ENCODE measurements around the gene GTF2F2. TPM values are rescaled to one million over a fixed set of nuclear protein-coding genes. Genes with fewer than 3 reads are reported as not detected.
"Not testable (repeated sequence)": the region's sequence is repeated elsewhere in the genome, so short reads cannot be mapped to it uniquely, and the experiment has no call there.

GTF2F2 gene
- total RNA-seq, 2 donors from 2014 or later: 13.8 to 16.7 TPM

DNA sequence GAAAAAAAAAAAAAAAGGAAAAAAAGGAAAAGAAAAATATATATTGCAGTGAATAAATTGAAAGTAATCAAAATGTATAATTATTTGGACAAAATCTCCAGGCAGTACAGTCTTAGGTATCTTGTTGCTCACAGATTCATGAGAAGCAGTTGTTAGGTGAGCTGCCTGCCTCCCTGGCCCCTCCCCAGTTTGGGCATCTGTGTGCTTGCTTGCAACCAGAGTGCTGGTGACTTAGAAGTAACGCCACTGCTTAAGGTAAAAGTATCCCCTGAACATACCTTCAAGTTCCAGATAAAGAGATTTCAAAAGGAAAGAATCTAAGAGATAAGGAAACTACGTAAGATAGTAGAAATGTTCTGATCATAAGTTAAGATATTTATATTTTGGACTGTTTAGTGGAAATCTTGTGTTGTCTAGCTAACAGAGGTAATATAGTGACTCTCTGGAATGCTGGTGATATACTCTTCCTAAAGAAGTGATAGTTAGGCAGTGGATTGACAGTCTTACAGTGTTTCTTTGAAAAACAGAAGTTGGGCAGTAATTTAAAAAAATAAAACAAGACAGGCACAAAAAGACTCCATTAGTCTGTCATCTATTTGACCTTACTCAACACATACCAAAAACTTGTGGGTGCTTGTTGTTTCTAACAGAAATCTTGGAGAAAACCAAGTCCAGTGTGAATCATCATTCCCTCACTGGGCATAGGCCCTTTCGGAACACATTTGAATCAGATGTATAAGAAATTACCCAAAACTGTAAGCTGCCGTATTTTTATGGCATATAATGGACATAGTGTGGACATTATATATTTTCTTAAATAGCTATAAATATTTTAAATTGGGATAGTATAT, 118.9 kb downstream of the GTF2F2 start:
- H3K4me1 Mint-ChIP-seq (ENCODE audit: low read depth): no peaks in the 10 kb centered on the region
- no peak overlapping the region for H3K4me3 Mint-ChIP-seq
- DNase-seq (no peak), ATAC-seq (replicated peaks in 1 of 2) (no peak)
- H3K27ac Mint-ChIP-seq: no peak overlapping the region
- no peaks in the 10 kb centered on the region for H3K9me3 Mint-ChIP-seq
- no peaks in the 10 kb centered on the region for H3K36me3 Mint-ChIP-seq (ENCODE audit: insufficient read depth in 2 of 2)
- H3K27me3 Mint-ChIP-seq (ENCODE audit: low read depth): no peaks in the 10 kb centered on the region

GRCh38 chr13:45240143-45240542, 119.8 kb downstream of the GTF2F2 start:
- ATAC-seq (replicated peaks in 1 of 2): no peak
- Mint-ChIP-seq H3K4me1 (ENCODE audit: low read depth) (no peaks in the 10 kb centered on the region), H3K9me3 (no peaks in the 10 kb centered on the region), H3K4me3 (no peak overlapping the region), H3K36me3 (ENCODE audit: insufficient read depth in 2 of 2) (no peaks in the 10 kb centered on the region), H3K27me3 (ENCODE audit: low read depth) (no peaks in the 10 kb centered on the region), H3K27ac (no peak overlapping the region)
- no peak for DNase-seq

DNA sequence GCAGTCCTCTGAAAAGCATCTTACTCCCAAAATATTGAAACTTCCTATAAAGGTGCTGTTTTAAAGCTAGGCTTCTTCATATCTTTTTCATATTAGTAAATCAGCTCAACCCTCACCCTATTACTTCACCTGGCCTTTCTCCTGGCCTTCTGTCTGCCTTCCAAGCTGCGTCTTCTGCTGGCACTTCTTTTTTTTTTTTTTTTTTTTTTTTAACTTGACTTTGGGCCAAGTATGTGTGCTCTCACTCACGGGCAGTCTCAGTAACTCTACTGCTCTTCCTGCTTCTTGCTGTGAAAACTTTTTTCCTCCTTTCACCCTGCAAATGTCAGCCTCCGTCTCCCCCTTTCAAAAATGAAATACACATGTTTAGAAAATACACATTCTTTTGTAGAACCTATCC, 121.8 kb downstream of the GTF2F2 start:
- Mint-ChIP-seq H3K36me3 (ENCODE audit: insufficient read depth in 2 of 2) (no peaks in the 10 kb centered on the region), H3K27ac (peak overlapping the region; percentile 82), H3K9me3 (no peaks in the 10 kb centered on the region), H3K4me3 (no peak overlapping the region), H3K27me3 (ENCODE audit: low read depth) (no peaks in the 10 kb centered on the region), H3K4me1 (ENCODE audit: low read depth) (no peaks in the 10 kb centered on the region)
- ATAC-seq (replicated peaks in 1 of 2): no peak
- no peak for DNase-seq

DNA sequence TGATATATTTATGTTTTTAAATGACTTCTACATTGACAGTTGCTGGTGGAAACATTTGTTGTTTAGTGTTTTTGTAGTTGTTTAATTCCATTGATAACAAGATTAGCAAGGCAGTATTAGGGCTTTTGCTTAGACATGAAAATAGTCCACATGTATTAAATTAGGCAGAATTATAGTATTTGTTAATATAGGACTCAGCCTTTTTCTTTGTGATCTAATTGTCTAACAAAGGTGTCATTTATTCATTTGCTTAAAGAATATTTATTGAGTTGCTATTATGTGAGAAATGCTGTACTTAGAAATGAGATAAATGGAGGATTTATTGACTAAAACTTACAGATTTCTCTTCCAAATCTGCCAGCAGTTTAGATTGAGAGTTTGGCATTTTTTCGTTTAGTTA, 122.2 kb downstream of the GTF2F2 start:
- H3K27ac Mint-ChIP-seq: peak overlapping the region; percentile 82
- H3K4me1 Mint-ChIP-seq (ENCODE audit: low read depth): no peaks in the 10 kb centered on the region
- no peaks in the 10 kb centered on the region for H3K36me3 Mint-ChIP-seq (ENCODE audit: insufficient read depth in 2 of 2)
- no peak overlapping the region for H3K4me3 Mint-ChIP-seq
- ATAC-seq (replicated peaks in 1 of 2) (no peak), DNase-seq (no peak)
- no peaks in the 10 kb centered on the region for H3K9me3 Mint-ChIP-seq
- no peaks in the 10 kb centered on the region for H3K27me3 Mint-ChIP-seq (ENCODE audit: low read depth)

DNA sequence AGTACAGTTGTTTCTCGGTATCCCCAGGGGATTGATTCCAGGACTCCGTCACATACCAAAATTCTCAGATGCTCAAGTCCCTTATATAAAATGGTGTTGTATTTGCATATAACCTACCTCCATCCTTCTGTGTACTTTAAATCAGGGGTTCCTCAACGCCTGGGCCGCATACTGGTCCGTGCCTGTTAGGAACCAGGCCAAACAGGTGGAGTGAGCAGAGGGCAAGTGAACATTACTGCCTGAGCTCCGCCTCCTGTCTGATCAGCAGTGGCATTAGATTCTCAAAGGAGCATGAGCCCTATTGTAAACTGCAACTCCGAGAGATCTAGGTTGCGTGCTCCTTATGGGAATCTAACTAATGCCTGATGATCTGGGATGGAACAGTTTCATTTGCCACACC, 122.8 kb downstream of the GTF2F2 start:
- no peak overlapping the region for H3K27ac Mint-ChIP-seq
- ATAC-seq (replicated peaks in 1 of 2) (no peak), DNase-seq (no peak)
- no peaks in the 10 kb centered on the region for H3K4me1 Mint-ChIP-seq (ENCODE audit: low read depth)
- no peaks in the 10 kb centered on the region for H3K36me3 Mint-ChIP-seq (ENCODE audit: insufficient read depth in 2 of 2)
- H3K9me3 Mint-ChIP-seq: no peaks in the 10 kb centered on the region
- no peaks in the 10 kb centered on the region for H3K27me3 Mint-ChIP-seq (ENCODE audit: low read depth)
- no peak overlapping the region for H3K4me3 Mint-ChIP-seq

DNA sequence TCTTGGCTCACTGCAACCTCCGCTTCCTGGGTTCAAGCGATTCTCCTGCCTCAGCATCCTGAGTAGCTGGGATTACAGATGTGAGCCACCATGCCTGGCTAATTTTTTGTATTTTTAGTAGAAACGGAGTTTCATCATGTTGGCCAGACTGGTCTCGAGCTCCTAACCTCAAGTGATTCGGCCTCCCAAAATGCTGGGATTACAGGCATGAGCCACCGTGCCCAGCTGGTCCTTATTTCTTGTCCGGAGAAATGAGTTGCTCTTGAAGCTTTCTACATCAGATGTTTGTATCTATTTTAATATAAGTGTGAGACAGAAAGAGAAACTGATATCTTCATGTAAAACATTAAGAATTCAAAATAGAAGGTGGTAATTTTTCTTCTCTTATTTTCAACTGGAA, 124.4 kb downstream of the GTF2F2 start:
- not testable (repeated sequence) for DNase-seq; H3K9me3 Mint-ChIP-seq; H3K36me3 Mint-ChIP-seq (ENCODE audit: insufficient read depth in 2 of 2); ATAC-seq (replicated peaks in 1 of 2); H3K4me3 Mint-ChIP-seq; H3K27ac Mint-ChIP-seq; H3K27me3 Mint-ChIP-seq (ENCODE audit: low read depth); H3K4me1 Mint-ChIP-seq (ENCODE audit: low read depth)

DNA sequence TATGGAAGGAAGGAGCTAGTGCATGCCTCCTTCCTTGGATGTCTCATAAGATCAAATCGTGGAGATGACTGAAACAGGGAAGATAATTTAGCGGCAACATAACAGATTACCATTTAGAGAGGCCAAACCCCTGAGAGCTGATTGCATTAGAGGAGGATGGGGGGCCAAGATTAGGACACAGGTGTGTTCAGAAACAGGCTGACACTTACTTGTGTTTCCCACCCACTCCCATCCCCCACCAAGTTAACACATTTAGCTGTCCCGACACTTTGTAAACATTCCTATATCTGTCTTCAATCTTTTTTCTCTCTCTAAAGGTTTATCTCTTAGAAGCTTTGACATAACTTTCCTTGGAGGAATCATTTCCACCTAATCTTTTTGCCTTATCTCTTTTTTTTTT, 129.4 kb downstream of the GTF2F2 start:
- Mint-ChIP-seq H3K36me3 (ENCODE audit: insufficient read depth in 2 of 2) (peaks cover 2 to 5% of the 10 kb centered on the region in 2 donors), H3K4me1 (ENCODE audit: low read depth) (peaks cover 4% of the 10 kb centered on the region), H3K27ac (no peak overlapping the region), H3K27me3 (ENCODE audit: low read depth) (no peaks in the 10 kb centered on the region), H3K9me3 (no peaks in the 10 kb centered on the region), H3K4me3 (no peak overlapping the region)
- ATAC-seq (replicated peaks in 1 of 2) (no peak), DNase-seq (no peak)

DNA sequence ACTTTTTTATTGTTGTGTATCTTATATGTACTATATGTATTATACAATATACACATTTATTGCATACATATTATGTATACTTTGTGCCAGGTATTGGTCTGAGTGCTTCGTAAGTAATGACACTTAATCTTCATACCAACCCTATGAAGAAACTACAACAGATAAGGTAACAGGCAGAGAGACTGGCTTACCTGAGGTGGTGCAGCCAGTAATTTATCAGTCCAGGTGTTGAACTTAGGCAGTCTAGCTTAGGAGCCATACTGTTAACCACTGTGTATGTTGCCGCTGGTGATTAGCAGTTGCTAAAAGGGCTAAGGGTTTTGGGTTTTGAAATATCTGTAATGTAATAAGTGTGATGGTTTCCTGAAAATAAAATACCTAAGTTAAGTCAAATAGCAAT, 134.1 kb downstream of the GTF2F2 start:
- Mint-ChIP-seq H3K4me3 (no peak overlapping the region), H3K4me1 (ENCODE audit: low read depth) (peaks cover 37% of the 10 kb centered on the region), H3K9me3 (no peaks in the 10 kb centered on the region), H3K27ac (no peak overlapping the region), H3K27me3 (ENCODE audit: low read depth) (no peaks in the 10 kb centered on the region), H3K36me3 (ENCODE audit: insufficient read depth in 2 of 2) (peaks cover 2 to 5% of the 10 kb centered on the region in 2 donors)
- DNase-seq (no peak), ATAC-seq (replicated peaks in 1 of 2) (no peak)

- DNase-seq (no peak), ATAC-seq (replicated peaks in 1 of 2) (no peak)
- Mint-ChIP-seq H3K36me3 (ENCODE audit: insufficient read depth in 2 of 2) (peaks cover 2 to 5% of the 10 kb centered on the region in 2 donors), H3K4me1 (ENCODE audit: low read depth) (peaks cover 37% of the 10 kb centered on the region), H3K9me3 (no peaks in the 10 kb centered on the region), H3K27me3 (ENCODE audit: low read depth) (no peaks in the 10 kb centered on the region), H3K4me3 (no peak overlapping the region), H3K27ac (peak overlapping the region; percentile 51)
Measured at GRCh38 chr13:45255247-45255987, 135.1 kb downstream of the GTF2F2 start.

GRCh38 chr13:45256254-45256653, 135.9 kb downstream of the GTF2F2 start:
- H3K4me1 Mint-ChIP-seq (ENCODE audit: low read depth): peaks cover 37% of the 10 kb centered on the region
- no peaks in the 10 kb centered on the region for H3K9me3 Mint-ChIP-seq
- H3K36me3 Mint-ChIP-seq (ENCODE audit: insufficient read depth in 2 of 2): peaks cover 2 to 5% of the 10 kb centered on the region in 2 donors
- H3K27me3 Mint-ChIP-seq (ENCODE audit: low read depth): no peaks in the 10 kb centered on the region
- H3K4me3 Mint-ChIP-seq: no peak overlapping the region
- peak overlapping the region; percentile 63 for H3K27ac Mint-ChIP-seq
- ATAC-seq (replicated peaks in 1 of 2) (no peak), DNase-seq (no peak)

GRCh38 chr13:45257638-45258333, 137.5 kb downstream of the GTF2F2 start:
- no peak for ATAC-seq (replicated peaks in 1 of 2)
- no peaks in the 10 kb centered on the region for H3K27me3 Mint-ChIP-seq (ENCODE audit: low read depth)
- H3K9me3 Mint-ChIP-seq: no peaks in the 10 kb centered on the region
- peaks cover 2 to 5% of the 10 kb centered on the region in 2 donors for H3K36me3 Mint-ChIP-seq (ENCODE audit: insufficient read depth in 2 of 2)
- H3K27ac Mint-ChIP-seq: peak overlapping the region; percentile 72
- no peak for DNase-seq
- H3K4me1 Mint-ChIP-seq (ENCODE audit: low read depth): peaks cover 37% of the 10 kb centered on the region
- H3K4me3 Mint-ChIP-seq: peak overlapping the region in 1 of 2 donors; percentile 32

DNA sequence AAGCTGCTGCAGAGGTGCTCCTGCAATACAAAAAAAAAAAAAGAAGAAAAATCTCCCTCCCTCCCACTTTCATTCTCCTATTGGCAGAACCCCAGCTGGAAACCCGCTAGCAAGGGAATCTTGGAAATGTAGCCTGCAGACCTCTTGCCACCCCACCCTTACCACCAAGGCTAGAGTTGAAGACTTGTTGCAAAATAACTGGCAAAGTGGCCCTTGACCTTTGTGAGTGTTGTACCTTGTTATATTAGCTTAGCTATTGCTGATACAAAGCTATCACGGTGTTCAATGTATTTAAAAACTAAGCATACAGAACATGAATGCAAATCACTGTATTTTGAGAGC, 138.0 kb downstream of the GTF2F2 start:
- Mint-ChIP-seq H3K9me3 (no peaks in the 10 kb centered on the region), H3K4me1 (ENCODE audit: low read depth) (peaks cover 37% of the 10 kb centered on the region), H3K4me3 (no peak overlapping the region), H3K27me3 (ENCODE audit: low read depth) (no peaks in the 10 kb centered on the region), H3K27ac (no peak overlapping the region), H3K36me3 (ENCODE audit: insufficient read depth in 2 of 2) (peaks cover 2 to 5% of the 10 kb centered on the region in 2 donors)
- DNase-seq: no peak
- no peak for ATAC-seq (replicated peaks in 1 of 2)

- H3K9me3 Mint-ChIP-seq: no peaks in the 10 kb centered on the region
- H3K4me1 Mint-ChIP-seq (ENCODE audit: low read depth): no peaks in the 10 kb centered on the region
- H3K27me3 Mint-ChIP-seq (ENCODE audit: low read depth): no peaks in the 10 kb centered on the region
- no peak overlapping the region for H3K27ac Mint-ChIP-seq
- ATAC-seq (replicated peaks in 1 of 2): no peak
- H3K36me3 Mint-ChIP-seq (ENCODE audit: insufficient read depth in 2 of 2): peaks cover 0 to 2% of the 10 kb centered on the region in 2 donors
- DNase-seq: no peak
- H3K4me3 Mint-ChIP-seq: no peak overlapping the region
Measured at GRCh38 chr13:45267215-45267614, 146.9 kb downstream of the GTF2F2 start.

All from activated T-cell treated with anti-CD3 and anti-CD28 coated beads, Interleukin-2, amount 50 U/mL, for 72 hours (primary cell).